Measurements from ENCODE around the gene MEX3D. TPM values are rescaled to one million over a fixed set of nuclear protein-coding genes. Genes with fewer than 3 reads are reported as not detected.
"Not testable (repeated sequence)": the region's sequence is repeated elsewhere in the genome, so short reads cannot be mapped to it uniquely, and the experiment has no call there.

MEX3D gene
- polyA plus RNA-seq, 3 donors: 16.7 to 20.2 (median 18.0) TPM

GRCh38 chr19:1540365-1540925 is 27.7 kb downstream of the MEX3D start:
- DNase-seq (ENCODE audit: low read depth in 3 of 3, low spot score in 2 of 3): no peak

GRCh38 chr19:1539749-1540148 is 28.4 kb downstream of the MEX3D start:
- DNase-seq (ENCODE audit: low read depth in 3 of 3, low spot score in 2 of 3): not testable (repeated sequence)

GRCh38 chr19:1538978-1539377 is 29.1 kb downstream of the MEX3D start:
- DNase-seq (ENCODE audit: low read depth in 3 of 3, low spot score in 2 of 3): no peak

- not testable (repeated sequence) for DNase-seq (ENCODE audit: low read depth in 3 of 3, low spot score in 2 of 3)
These were observed 32.4 kb downstream of the MEX3D start for GRCh38 chr19:1535699-1536098.

DNA sequence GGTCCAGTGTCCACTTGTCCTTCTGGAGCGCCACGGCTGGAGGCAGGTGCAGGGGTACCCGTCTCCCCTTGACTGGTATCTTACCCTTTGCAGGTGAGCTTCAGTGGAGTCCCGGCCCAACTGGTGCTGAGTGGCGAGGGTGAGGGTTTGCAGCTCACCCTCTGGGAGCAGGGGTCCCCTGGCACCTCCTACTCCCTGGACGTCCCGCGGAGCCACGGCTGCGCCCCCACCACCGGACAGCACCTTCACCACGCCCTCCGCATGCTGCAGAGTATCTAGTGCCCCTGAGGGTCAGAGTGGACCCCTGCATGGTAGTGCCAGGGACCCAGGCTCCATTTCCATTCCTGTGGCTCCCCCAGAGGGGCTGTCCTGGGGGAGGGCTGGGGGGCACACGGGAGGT is 33.2 kb downstream of the MEX3D start:
- DNase-seq (ENCODE audit: low read depth in 3 of 3, low spot score in 2 of 3): no peak

GRCh38 chr19:1533510-1534150 is 34.5 kb downstream of the MEX3D start:
- DNase-seq (ENCODE audit: low read depth in 3 of 3, low spot score in 2 of 3): no peak

- DNase-seq (ENCODE audit: low read depth in 3 of 3, low spot score in 2 of 3): no peak
These were observed 36.1 kb downstream of the MEX3D start for GRCh38 chr19:1532003-1532402.

GRCh38 chr19:1531587-1531986 is 36.5 kb downstream of the MEX3D start:
- no peak for DNase-seq (ENCODE audit: low read depth in 3 of 3, low spot score in 2 of 3)

- DNase-seq (ENCODE audit: low read depth in 3 of 3, low spot score in 2 of 3): not testable (repeated sequence)
These were observed 37.3 kb downstream of the MEX3D start for GRCh38 chr19:1530856-1531255.

GRCh38 chr19:1529430-1529816 is 38.7 kb downstream of the MEX3D start:
- no peak for DNase-seq (ENCODE audit: low read depth in 3 of 3, low spot score in 2 of 3)

DNA sequence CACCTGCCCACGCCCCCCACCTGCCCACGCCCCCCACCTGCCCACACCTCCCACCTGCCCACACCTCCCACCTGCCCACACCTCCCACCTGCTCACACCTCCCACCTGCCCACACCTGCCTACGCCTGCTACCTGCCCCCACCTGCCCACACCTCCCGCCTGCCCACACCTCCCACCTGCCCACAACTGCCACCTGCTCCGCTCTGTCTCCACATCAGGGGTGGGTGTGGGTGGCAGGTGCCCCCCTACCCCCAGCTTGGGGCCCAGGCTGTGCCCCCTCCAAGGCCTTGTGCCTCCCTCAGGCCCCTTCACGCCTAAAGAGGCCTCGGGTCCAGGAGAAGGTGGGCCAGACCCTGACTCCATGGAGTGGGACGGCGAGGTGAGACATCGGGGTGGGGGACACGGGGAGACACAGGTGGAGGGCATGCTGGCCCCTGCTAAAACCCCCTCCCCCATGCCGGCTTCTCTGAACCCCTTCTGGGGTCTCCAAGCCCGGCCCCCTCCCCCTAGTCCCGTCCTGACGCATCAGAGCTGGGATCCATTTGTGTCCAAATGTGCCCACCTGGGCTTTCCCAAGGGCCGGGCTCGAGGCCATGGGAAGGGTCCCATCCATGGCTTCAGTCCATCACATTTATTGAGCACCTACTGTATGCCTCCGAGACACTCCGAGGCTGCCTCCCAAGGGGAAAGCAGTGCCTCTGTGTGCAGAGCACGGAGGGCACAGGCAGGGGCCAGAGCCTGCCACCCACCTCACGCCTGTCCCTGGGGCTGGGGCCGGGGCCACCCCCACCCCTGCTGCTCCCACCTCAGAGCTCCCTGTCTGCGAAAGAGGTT is 39.3 kb downstream of the MEX3D start:
- DNase-seq (ENCODE audit: low read depth in 3 of 3, low spot score in 2 of 3): no peak

GRCh38 chr19:1527650-1528309 is 40.3 kb downstream of the MEX3D start:
- no peak for DNase-seq (ENCODE audit: low read depth in 3 of 3, low spot score in 2 of 3)

GRCh38 chr19:1526979-1527649 is 41.0 kb downstream of the MEX3D start:
- no peak for DNase-seq (ENCODE audit: low read depth in 3 of 3, low spot score in 2 of 3)

DNA sequence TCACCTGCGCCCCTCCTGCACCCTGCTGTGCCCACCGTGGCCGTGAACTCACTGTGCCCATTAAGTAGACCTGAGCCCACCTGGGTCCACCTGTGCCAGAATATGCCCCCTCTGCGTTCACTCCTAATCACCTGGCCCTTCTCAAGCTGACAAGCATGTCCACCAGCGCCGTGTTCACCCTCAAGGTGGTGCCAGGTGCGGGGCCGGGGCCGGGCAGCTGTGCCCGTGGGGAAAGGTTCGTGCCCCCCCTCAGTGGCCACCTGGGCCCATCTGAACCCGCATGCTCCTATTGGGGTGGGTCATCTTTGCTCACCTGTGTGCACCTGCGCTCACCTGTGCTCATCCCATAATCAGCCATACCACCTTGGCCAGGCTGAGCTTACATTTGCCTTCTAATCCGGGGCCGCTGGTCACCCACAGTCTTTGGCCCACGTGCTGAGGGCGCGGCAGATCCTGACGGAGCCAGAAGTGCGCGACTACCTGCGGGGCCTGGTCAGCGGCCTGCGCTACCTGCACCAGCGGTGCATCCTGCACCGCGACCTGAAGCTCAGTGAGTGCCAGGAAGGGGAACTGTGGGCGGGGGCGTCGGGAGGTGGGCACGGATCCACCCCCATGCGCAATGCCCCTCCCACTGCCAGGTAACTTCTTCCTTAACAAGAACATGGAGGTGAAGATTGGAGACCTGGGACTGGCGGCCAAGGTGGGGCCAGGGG is 41.9 kb downstream of the MEX3D start:
- no peak for DNase-seq (ENCODE audit: low read depth in 3 of 3, low spot score in 2 of 3)

DNA sequence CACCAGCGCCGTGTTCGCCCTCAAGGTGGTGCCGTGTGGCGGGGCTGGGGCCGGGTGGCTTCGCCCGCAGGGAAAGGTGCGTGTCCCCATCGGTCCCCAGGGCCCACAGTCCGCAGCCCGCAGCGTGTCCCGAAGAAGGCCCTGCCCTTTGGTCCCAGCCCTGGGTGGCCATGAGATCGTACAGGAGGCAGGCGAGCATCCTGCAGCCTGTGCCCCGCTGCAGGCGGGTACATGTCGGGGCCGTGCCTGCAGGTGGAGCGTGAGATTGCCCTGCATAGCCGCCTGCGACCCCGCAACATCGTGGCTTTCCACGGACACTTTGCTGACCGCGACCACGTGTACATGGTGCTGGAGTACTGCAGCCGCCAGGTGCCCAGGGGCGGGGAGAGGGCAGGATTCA is 42.8 kb downstream of the MEX3D start:
- no peak for DNase-seq (ENCODE audit: low read depth in 3 of 3, low spot score in 2 of 3)

DNA sequence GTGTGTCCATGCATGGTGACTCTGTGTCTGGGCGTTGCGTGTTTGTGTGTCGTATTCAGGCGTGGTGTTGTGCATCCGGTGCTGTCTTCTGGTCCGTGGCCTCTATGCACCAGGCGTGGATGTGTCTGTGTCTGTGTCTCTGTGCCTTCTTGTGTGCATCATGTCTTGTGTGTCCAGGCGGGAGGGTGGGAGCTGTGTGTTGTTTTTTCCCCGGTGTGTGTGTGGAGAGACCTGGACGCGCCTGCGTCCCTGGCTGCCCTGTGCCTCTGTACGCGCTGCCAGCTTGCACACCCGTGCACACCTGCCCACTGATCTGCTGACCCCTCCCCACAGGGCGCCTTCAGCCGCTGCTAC is 43.2 kb downstream of the MEX3D start:
- no peak for DNase-seq (ENCODE audit: low read depth in 3 of 3, low spot score in 2 of 3)

GRCh38 chr19:1524287-1524971 is 43.7 kb downstream of the MEX3D start:
- DNase-seq (ENCODE audit: low read depth in 3 of 3, low spot score in 2 of 3): no peak

DNA sequence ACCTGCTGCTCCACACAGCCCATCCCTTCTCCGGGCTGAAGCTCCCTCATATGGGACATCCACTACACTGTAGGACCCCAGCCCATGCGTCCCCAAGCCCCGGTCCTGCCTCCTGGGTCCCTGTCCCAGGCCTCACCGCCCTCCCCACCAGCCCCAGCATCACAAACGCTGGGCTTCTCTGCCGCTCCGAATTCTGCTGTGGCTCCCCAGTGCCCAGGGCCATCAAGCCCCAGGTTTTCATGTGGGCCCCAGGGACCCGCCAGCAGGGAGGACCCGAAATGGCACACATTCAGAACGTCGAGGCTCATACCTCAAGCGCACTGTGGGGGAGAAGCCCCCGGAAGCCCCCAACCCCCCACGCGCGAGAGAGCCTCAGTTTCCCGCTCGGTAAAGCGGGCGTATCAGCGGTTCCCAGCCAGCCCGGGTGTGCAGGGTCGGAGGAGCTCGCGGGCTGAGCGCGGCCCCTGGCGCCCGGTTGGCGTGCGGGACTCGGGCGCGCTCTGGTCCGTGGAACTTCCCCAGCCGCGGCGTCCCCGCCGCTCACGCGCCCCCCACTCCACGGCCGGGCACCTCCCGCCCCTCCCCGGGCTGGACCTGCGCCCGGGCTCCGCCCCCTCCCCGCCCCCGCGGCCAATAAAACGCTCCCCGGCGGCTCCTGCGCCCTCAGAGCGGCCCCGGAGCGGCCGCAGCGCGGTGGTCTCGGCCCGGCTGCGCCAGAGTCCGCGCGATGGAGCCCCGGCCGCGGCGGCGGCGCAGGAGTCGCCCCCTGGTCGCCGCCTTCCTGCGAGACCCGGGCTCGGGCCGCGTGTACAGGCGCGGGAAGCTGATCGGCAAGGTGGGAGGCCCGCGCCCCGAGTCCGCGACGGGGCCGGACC is 44.5 kb downstream of the MEX3D start, which contains the start of gene PLK5:
PLK5 (plus strand) TSS at position 666 of the 875 bp plus-strand sequence. CDS start 2,920 bp downstream, outside the sequence.
- no peak for DNase-seq (ENCODE audit: low read depth in 3 of 3, low spot score in 2 of 3)

DNA sequence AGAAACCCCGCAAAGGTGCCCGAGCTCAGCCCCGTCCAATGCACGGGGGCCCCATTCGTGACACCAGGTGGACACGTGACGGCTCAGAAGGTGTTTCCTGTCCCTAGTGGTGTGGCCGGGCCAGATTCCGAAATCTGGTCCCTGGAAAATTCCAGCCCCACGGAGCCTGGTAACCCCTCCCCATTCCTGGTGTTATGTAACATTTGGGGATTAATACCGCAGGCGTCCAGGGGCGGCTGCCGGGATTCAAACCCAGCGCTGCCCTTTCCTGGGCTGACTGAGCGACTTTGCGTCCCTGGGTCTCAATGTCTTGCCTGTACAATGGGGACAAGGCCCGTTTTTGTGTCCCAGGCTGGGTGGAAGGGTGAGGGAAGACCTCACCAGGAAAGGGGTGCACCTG is 45.3 kb downstream of the MEX3D start:
- DNase-seq (ENCODE audit: low read depth in 3 of 3, low spot score in 2 of 3): no peak

Data from right renal cortex interstitium (tissue), 3 donors.